ENCODE data around the gene GAL. TPM values are rescaled to one million over a fixed set of nuclear protein-coding genes. Genes with fewer than 3 reads are reported as not detected.

The GAL gene
- total and polyA plus RNA-seq, 2 of the 8 experiments (the other 6 are each of a cell fraction or from before 2014, with no cell fraction given), result 81.8 to 233 TPM

DNA sequence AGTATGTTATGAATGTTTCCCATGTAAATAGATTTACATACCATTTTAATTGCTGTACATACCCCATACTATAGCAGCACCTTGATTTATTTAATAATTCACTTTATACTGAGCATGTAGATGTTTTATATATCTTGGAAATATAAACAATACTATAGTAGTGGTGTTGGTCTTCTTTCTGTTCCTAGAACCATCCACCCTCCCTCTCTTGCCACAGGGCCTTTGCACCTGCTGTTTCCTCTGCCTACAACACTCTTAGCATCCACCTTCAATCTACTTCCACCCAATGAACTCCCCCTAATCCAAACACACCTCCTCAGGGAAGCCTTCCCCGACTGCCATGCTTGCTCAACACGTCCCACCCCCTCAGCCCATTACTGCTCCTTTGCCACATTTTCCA lies 36.7 kb downstream of the GAL start:
- H3K23ac ChIP-seq (ENCODE audit: insufficient read length), result no peak overlapping the region
- no peak overlapping the region for H2AK5ac ChIP-seq (ENCODE audit: low read depth, low read length)
- no peak overlapping the region for H4K91ac ChIP-seq (replicated peaks; ENCODE audit: insufficient read length, low read length)
- CTCF ChIA-PET (ENCODE audit: partially characterized antibody), result no interaction called here
- H4K5ac ChIP-seq (ENCODE audit: insufficient read length, low read depth, low read length), result no peak overlapping the region
- TF ChIP-seq CBX8 (IDR thresholded peaks at IDR 0.05; ENCODE audit: borderline replicate concordance, low read depth, low read length) (no peak), KDM1A (IDR thresholded peaks at IDR 0.05; ENCODE audit: borderline replicate concordance, low read length) (no peak), BACH1 (IDR thresholded peaks at IDR 0.05; ENCODE audit: low read length) (no peak), EZH2 (IDR thresholded peaks at IDR 0.05; ENCODE audit: low read depth, low read length, severe bottlenecking) (no peak), JUN (IDR thresholded peaks at IDR 0.05; ENCODE audit: low read depth, low read length) (no peak), HDAC2 (IDR thresholded peaks at IDR 0.05; ENCODE audit: borderline replicate concordance in 1 of 2, low read depth in 2 of 2, low read length in 2 of 2) (no peak), RNF2 (IDR thresholded peaks at IDR 0.05; ENCODE audit: borderline replicate concordance, low read depth, low read length, missing control alignments, poor library complexity, severe bottlenecking) (no peak), ASH2L (IDR thresholded peaks at IDR 0.05; ENCODE audit: low read length) (no peak), SUZ12 (IDR thresholded peaks at IDR 0.05; ENCODE audit: low read length) (no peak), KDM5A (IDR thresholded peaks at IDR 0.05; ENCODE audit: low read length) (no peak), HDAC6 (IDR thresholded peaks at IDR 0.05; ENCODE audit: low read depth, low read length) (no peak)
- no peak overlapping the region for H3K9ac ChIP-seq (replicated peaks in 1 of 4; ENCODE audit: extremely low read depth in 1 of 4, low read depth in 3 of 4, low read length in 3 of 4)
- no peaks in the 10 kb centered on the region for H3K79me2 ChIP-seq (ENCODE audit: control insufficient read depth in 1 of 2, insufficient read depth in 2 of 2, low read length in 2 of 2)
- no peak overlapping the region for H4K8ac ChIP-seq (ENCODE audit: extremely low read depth, insufficient read depth, low read length)
- no peaks in the 10 kb centered on the region for H3K27me3 ChIP-seq (replicated peaks in 1 of 4; ENCODE audit: control insufficient read depth in 3 of 4, extremely low read depth in 1 of 4, insufficient read depth in 3 of 4, low read length in 3 of 4)
- FAIRE-seq, result no peak
- no peak overlapping the region for H3K4ac ChIP-seq (replicated peaks; ENCODE audit: insufficient read length, low read depth, low read length)
- H3K36me3 ChIP-seq (ENCODE audit: control insufficient read depth in 2 of 4, insufficient read depth in 4 of 4, low read length in 3 of 4), result no peaks in the 10 kb centered on the region; a peak in 1 of 8 replicates
- no peak overlapping the region for H2BK20ac ChIP-seq (ENCODE audit: low read length)
- no peak overlapping the region for H3K4me3 ChIP-seq (ENCODE audit: extremely low read depth in 1 of 4, insufficient read depth in 2 of 4, low read depth in 3 of 4, low read length in 4 of 4)
- no peaks in the 10 kb centered on the region for H4K20me1 ChIP-seq (replicated peaks in 1 of 2; ENCODE audit: control insufficient read depth in 1 of 2, insufficient read depth in 2 of 2, low read length in 2 of 2)
- 90% methylated on average over 2 of the region's 2 CpGs; no CpG with 5 or more reads in 1 of the 2 experiments for WGBS, 2 experiments (ENCODE audit: extremely low coverage in 1 of 2, insufficient coverage in 1 of 2, insufficient read length in 1 of 2, insufficient replicate concordance in 2 of 2, low coverage in 1 of 2, low lambda C conversion rate in 2 of 2, missing lambda C conversion rate in 1 of 2)
- no peak overlapping the region for H2AFZ ChIP-seq (ENCODE audit: low read length)
- H3K9me3 ChIP-seq (ENCODE audit: insufficient read depth in 2 of 2, low read depth in 1 of 2, low read length in 1 of 2), result no peaks in the 10 kb centered on the region
- no peak overlapping the region for H3K18ac ChIP-seq (ENCODE audit: extremely low read depth, low read length)
- no peak overlapping the region for H2BK12ac ChIP-seq (ENCODE audit: low read depth, low read length)
- no peak overlapping the region for H3K56ac ChIP-seq (replicated peaks; ENCODE audit: insufficient read length, low read depth, low read length)
- no peaks in the 10 kb centered on the region for H3K79me1 ChIP-seq (ENCODE audit: low read depth, low read length)
- H3K14ac ChIP-seq (ENCODE audit: insufficient read length), result no peak overlapping the region
- no peak overlapping the region for H2BK120ac ChIP-seq (replicated peaks; ENCODE audit: low read depth, low read length)
- no peak overlapping the region for H2BK5ac ChIP-seq (ENCODE audit: low read depth, low read length)
- H3K27ac ChIP-seq (ENCODE audit: low read depth, low read length), result no peak overlapping the region
- H3K4me1 ChIP-seq (replicated peaks in 1 of 4; ENCODE audit: control insufficient read depth in 3 of 4, insufficient read depth in 4 of 4, low read length in 3 of 4), result peaks cover 0 to 3% (median 0%) of the 10 kb centered on the region in 4 experiments; a peak in 4 of 7 replicates
- DNase-seq (ENCODE audit: low read depth in 1 of 2, low spot score in 2 of 2), result no peak
- POLR2A ChIA-PET (ENCODE audit: partially characterized antibody), result no interaction called here
- H3K4me2 ChIP-seq (ENCODE audit: insufficient read depth in 1 of 2, low read depth in 2 of 2, low read length in 2 of 2), result no peak overlapping the region
- H2BK15ac ChIP-seq (ENCODE audit: low read length), result no peak overlapping the region
- H3K23me2 ChIP-seq (ENCODE audit: low read depth, low read length), result no peaks in the 10 kb centered on the region
